Thoracic aorta (tissue), 2 donors: Measurements from ENCODE around the gene CCNB1. TPM values are rescaled to one million over a fixed set of nuclear protein-coding genes. Genes with fewer than 3 reads are reported as not detected.
A peak's percentile ranks its signal among the peaks of the same experiment; 100 is the strongest.

Source experiments
- ATAC-seq: fragments of 150-250 bp; one replicate; pipeline ENCODE4 v1.8.0; 2017; ENCODE audit warnings: low read depth; ENCODE audit not compliant: insufficient number of reproducible peaks, low FRiP score
- DNase-seq: peaks from one replicate; pipeline ENCODE4 v3.0.0-alpha.2; 2020; ENCODE audit warnings: low spot score
- H3K27ac ChIP-seq, 2 donors: fragments of 200-600 bp; sonication (generic); 1 replicate in 1 of 2; 2 replicates in 1 of 2; pipeline ENCODE4 v1.5.1; 2016; ENCODE audit warnings: mild to moderate bottlenecking in 2 of 2, moderate library complexity in 2 of 2
- H3K27me3 ChIP-seq: fragments of 200-600 bp; sonication (generic); replicated peaks from 2 replicates; pipeline ENCODE4 v1.6.0; 2016; ENCODE audit warnings: mild to moderate bottlenecking; ENCODE audit not compliant: insufficient read depth
- H3K36me3 ChIP-seq: fragments of 200-600 bp; sonication (generic); one replicate; pipeline ENCODE4 v1.5.1; 2016
- H3K4me1 ChIP-seq, 2 donors: fragments of 200-600 bp; sonication (generic); 1 replicate in 1 of 2; 2 replicates in 1 of 2; pipeline versions ENCODE4 v1.5.1 to v1.6.0; 2016; ENCODE audit warnings: low read depth in 2 of 2, mild to moderate bottlenecking in 1 of 2; ENCODE audit not compliant: control insufficient read depth in 1 of 2
- H3K4me3 ChIP-seq: fragments of 200-600 bp; sonication (generic); 2 replicates; pipeline ENCODE4 v1.5.1; 2016; ENCODE audit warnings: mild to moderate bottlenecking
- H3K9me3 ChIP-seq: fragments of 200-600 bp; sonication (generic); 2 replicates; pipeline ENCODE4 v1.5.1; 2016
- CTCF ChIP-seq: fragments of 200-600 bp; sonication (generic); IDR thresholded peaks from one replicate; pipeline ENCODE4 v1.5.1; 2019; ENCODE audit warnings: antibody characterized with exemption
- total RNA-seq, 2 donors: library from RNA; depleted of rRNA; stranded (reverse); fragments of >200 nt; gene quantifications; one replicate each; pipeline versions ENCODE4 v1.1.0 to v1.2.3, GENCODE V29; 2016

Gene CCNB1
- 1 to 10 TPM in 1 of 2 donors, not detected in 1; 9.4 TPM for total RNA-seq

GRCh38 chr5:69166686-69167492 lies at the start of gene CCNB1:
TSS of gene CCNB1 (plus strand) at chr5:69167150. CDS start at chr5:69167263, 113 bp downstream.
- peak within 1 kb of the TSS; percentile 89 for H3K4me3 ChIP-seq
- no peaks in the 10 kb centered on the region for H3K27me3 ChIP-seq
- H3K36me3 ChIP-seq = no peaks in the 10 kb centered on the region
- H3K27ac ChIP-seq = peak within 1 kb of the TSS in 1 of 2 donors; percentile 8
- DNase-seq (peak; percentile 89), ATAC-seq (peak; percentile 95)
- H3K9me3 ChIP-seq = no peaks in the 10 kb centered on the region
- TF ChIP-seq CTCF = no peak
- H3K4me1 ChIP-seq = peaks cover 7 to 9% of the 10 kb centered on the region in 2 donors

GRCh38 chr5:69129413-69129812 lies 37.5 kb upstream of the CCNB1 start:
- no peak for DNase-seq
- Histone ChIP-seq H3K4me1 (no peaks in the 10 kb centered on the region), H3K36me3 (peaks cover 26% of the 10 kb centered on the region)

GRCh38 chr5:69130241-69130640 lies 36.7 kb upstream of the CCNB1 start:
- TF ChIP-seq CTCF = no peak
- H3K27ac ChIP-seq = no peak overlapping the region
- DNase-seq (no peak), ATAC-seq (no peak)
- H3K27me3 ChIP-seq = no peaks in the 10 kb centered on the region
- no peak overlapping the region for H3K4me3 ChIP-seq
- no peaks in the 10 kb centered on the region for H3K4me1 ChIP-seq
- peaks cover 19% of the 10 kb centered on the region for H3K36me3 ChIP-seq
- no peaks in the 10 kb centered on the region for H3K9me3 ChIP-seq

More at GRCh38 chr5:69129413-69129812, 37.5 kb upstream of the CCNB1 start:
- no peak for TF ChIP-seq CTCF
- H3K27me3 ChIP-seq = no peaks in the 10 kb centered on the region
- no peak overlapping the region for H3K27ac ChIP-seq
- no peak overlapping the region for H3K4me3 ChIP-seq
- no peaks in the 10 kb centered on the region for H3K9me3 ChIP-seq
- ATAC-seq = no peak

GRCh38 chr5:69131304-69131703 lies 35.6 kb upstream of the CCNB1 start:
- no peak for DNase-seq
- no peak for TF ChIP-seq CTCF
- H3K27me3 ChIP-seq = no peaks in the 10 kb centered on the region

GRCh38 chr5:69134126-69134525 lies 32.8 kb upstream of the CCNB1 start:
- no peak overlapping the region for H3K27ac ChIP-seq

More at GRCh38 chr5:69131304-69131703, 35.6 kb upstream of the CCNB1 start:
- H3K9me3 ChIP-seq = no peaks in the 10 kb centered on the region
- peaks cover 17% of the 10 kb centered on the region for H3K36me3 ChIP-seq
- ATAC-seq = no peak
- no peaks in the 10 kb centered on the region for H3K4me1 ChIP-seq
- H3K4me3 ChIP-seq = no peak overlapping the region
- H3K27ac ChIP-seq = no peak overlapping the region

More at GRCh38 chr5:69134126-69134525, 32.8 kb upstream of the CCNB1 start:
- ATAC-seq (no peak), DNase-seq (no peak)
- no peaks in the 10 kb centered on the region for H3K9me3 ChIP-seq
- TF ChIP-seq CTCF = no peak
- no peak overlapping the region for H3K4me3 ChIP-seq
- no peaks in the 10 kb centered on the region for H3K4me1 ChIP-seq
- H3K27me3 ChIP-seq = no peaks in the 10 kb centered on the region
- H3K36me3 ChIP-seq = peaks cover 12% of the 10 kb centered on the region
